Activated CD8-positive, alpha-beta memory T cell treated with anti-CD3 and anti-CD28 coated beads for 4 hours (primary cell): ENCODE results near the gene NBR1.
"Not testable (repeated sequence)": the region's sequence is repeated elsewhere in the genome, so short reads cannot be mapped to it uniquely, and the experiment has no call there.

ENCODE experiments used
- DNase-seq, 2 donors: peaks; one replicate each; pipeline ENCODE4 v3.0.0-alpha.2; 2020; ENCODE audit warnings: low read depth in 2 of 2

Gene NBR1

GRCh38 chr17:43212641-43213490 lies 41.9 kb downstream of the NBR1 start:
- DNase-seq = no peak

GRCh38 chr17:43213545-43213944 lies 42.5 kb downstream of the NBR1 start:
- no peak for DNase-seq

- no peak for DNase-seq
Measured at GRCh38 chr17:43215341-43215740, 44.3 kb downstream of the NBR1 start.

GRCh38 chr17:43216369-43216761 lies 45.4 kb downstream of the NBR1 start:
- DNase-seq = no peak

GRCh38 chr17:43216762-43217613 lies 46.0 kb downstream of the NBR1 start:
- DNase-seq = no peak

- DNase-seq = peak in 1 of 2 donors; percentile 5
Measured at GRCh38 chr17:43217614-43218087, 46.6 kb downstream of the NBR1 start.

- DNase-seq = no peak
Measured at GRCh38 chr17:43219001-43219400, 48.0 kb downstream of the NBR1 start.

- DNase-seq = no peak
Measured at GRCh38 chr17:43219746-43220380, 48.8 kb downstream of the NBR1 start.

- no peak for DNase-seq
Measured at GRCh38 chr17:43220511-43221125, 49.6 kb downstream of the NBR1 start.

- no peak for DNase-seq
Measured at GRCh38 chr17:43224146-43224705, 53.2 kb downstream of the NBR1 start.

- DNase-seq = no peak
Measured at GRCh38 chr17:43226393-43226792, 55.4 kb downstream of the NBR1 start.

- DNase-seq = not testable (repeated sequence)
Measured at GRCh38 chr17:43228020-43228782, 57.2 kb downstream of the NBR1 start, which contains the start of gene CCDC200. Gene CCDC200, minus strand, starts transcription at chr17:43228623. Its CDS starts 69 bp downstream, at chr17:43228554.

GRCh38 chr17:43231205-43232020 lies 60.4 kb downstream of the NBR1 start:
- DNase-seq = not testable (repeated sequence)

GRCh38 chr17:43232021-43232699 lies 61.1 kb downstream of the NBR1 start:
- not testable (repeated sequence) for DNase-seq

GRCh38 chr17:43233263-43233662 lies 62.2 kb downstream of the NBR1 start:
- not testable (repeated sequence) for DNase-seq

- not testable (repeated sequence) for DNase-seq
Measured at GRCh38 chr17:43233877-43234276, 62.9 kb downstream of the NBR1 start, which contains the start of gene RNU2-1. Gene RNU2-1, minus strand, starts transcription at chr17:43233977.

GRCh38 chr17:43239597-43239996 lies 68.6 kb downstream of the NBR1 start:
- DNase-seq = not testable (repeated sequence)

GRCh38 chr17:43240596-43241352 lies 69.8 kb downstream of the NBR1 start:
- not testable (repeated sequence) for DNase-seq
